ENCODE measurements around the gene DIAPH1.

GRCh38 chr5:141651728-141652105 lies 32.9 kb upstream of the DIAPH1 start:
- TF ChIP-seq CTCF (IDR thresholded peaks at IDR 0.05; ENCODE audit: low read depth, low read length, poor library complexity, severe bottlenecking) (no peak), EZH2phosphoT487 (IDR thresholded peaks at IDR 0.05; ENCODE audit: borderline replicate concordance, low read length) (no peak)

Data from DOHH2 (cell line).